Mesodermal cell (in vitro differentiated cells): ENCODE measurements around the gene LINC01488.

ENCODE experiments used
- H3K27ac ChIP-seq: 2 replicates; pipeline ENCODE4 v1.7.0; 2013; ENCODE audit warnings: mild to moderate bottlenecking, low read depth, low read length, moderate library complexity; ENCODE audit not compliant: severe bottlenecking
- H3K36me3 ChIP-seq: 2 replicates; pipeline ENCODE4 v1.7.1; 2013; ENCODE audit warnings: mild to moderate bottlenecking, low read length, moderate library complexity; ENCODE audit not compliant: control insufficient read depth, insufficient read depth
- H3K4me1 ChIP-seq: one replicate; pipeline ENCODE4 v1.7.1; 2013; ENCODE audit warnings: mild to moderate bottlenecking, low read length; ENCODE audit not compliant: insufficient read depth, control insufficient read depth, poor library complexity, severe bottlenecking
- H3K4me3 ChIP-seq: 2 replicates; pipeline ENCODE4 v1.7.0; 2013; ENCODE audit warnings: low read length, control low read depth, mild to moderate bottlenecking; ENCODE audit not compliant: insufficient read depth, poor library complexity, severe bottlenecking; ENCODE audit errors: extremely low read depth
- H3K9me3 ChIP-seq: 2 replicates; pipeline ENCODE4 v1.7.1; 2013; ENCODE audit warnings: mild to moderate bottlenecking, low read length, moderate library complexity; ENCODE audit not compliant: control insufficient read depth
- WGBS, 2 experiments: methylation state at CpG; one replicate each; pipeline ENCODE4 v1.1.5; 2013; ENCODE audit warnings: missing lambda C conversion rate in 2 of 2; ENCODE audit not compliant: insufficient coverage in 2 of 2; 5-methylcytosine and 5-hydroxymethylcytosine counted together

LINC01488 gene

DNA sequence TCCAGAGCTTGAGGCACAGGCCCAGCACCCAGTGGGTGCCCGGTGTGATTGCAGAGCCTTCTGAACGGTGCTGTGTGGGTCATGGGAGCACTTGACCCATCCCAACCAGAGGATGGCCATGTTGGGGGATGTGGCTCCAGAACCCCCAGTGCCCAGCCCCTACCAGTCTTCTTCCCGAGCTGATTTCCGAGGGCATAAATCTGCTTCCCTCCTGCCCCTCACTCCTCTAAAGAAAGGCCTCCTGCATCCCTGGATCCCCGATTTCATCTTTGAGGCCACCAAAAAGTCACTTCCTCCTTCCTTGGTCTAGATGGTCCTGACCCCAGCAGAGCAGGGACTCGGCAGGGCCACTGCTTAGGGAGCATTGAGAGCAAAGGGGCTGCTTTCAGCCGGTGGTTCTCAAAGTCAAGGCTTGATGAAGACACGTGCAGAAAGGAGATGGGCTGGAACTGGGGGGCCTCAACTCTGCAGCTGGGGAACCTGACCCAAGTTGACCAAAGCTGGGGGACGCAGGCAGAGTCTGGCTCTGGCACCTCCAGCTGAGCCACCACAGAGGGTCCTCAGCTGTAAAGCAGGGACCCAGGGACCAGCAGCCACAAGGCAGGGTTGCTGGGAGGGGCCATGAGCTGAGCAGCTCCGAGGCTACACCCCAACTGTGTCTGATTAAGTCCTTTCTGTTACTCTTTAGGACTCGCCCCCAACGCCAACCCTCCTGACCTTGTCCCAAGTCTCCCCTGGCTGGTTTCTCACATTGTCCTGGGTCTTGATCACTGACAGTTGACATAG lies 56.6 kb downstream of the LINC01488 start:
- peaks cover 17% of the 10 kb centered on the region for H3K4me1 ChIP-seq
- H3K9me3 ChIP-seq: no peaks in the 10 kb centered on the region
- 85 to 89% methylated on average over 10 to 11 of the region's 12 CpGs for WGBS, 2 experiments
- no peaks in the 10 kb centered on the region for H3K36me3 ChIP-seq
- H3K27ac ChIP-seq: no peak overlapping the region
- H3K4me3 ChIP-seq: no peak overlapping the region

DNA sequence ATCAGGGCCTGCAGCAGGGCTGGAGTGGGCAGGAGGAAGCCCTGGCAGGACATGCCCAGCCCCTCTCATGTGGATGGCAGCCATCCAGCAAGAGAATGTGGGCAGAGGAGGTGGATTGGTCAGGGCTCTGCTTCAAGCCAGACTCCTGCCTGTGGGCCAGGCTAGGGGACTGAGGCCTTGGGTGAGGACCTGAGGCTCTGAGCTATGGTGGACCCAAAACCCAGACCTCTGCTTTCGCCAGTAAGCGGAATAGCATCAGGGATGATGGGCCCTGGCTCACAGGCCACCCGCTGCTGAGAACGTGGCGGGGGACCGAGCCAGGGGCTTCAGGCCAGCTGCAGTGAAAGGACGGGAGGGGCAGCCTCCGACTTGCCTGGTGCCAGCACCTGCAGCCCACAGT lies 57.4 kb downstream of the LINC01488 start:
- Histone ChIP-seq H3K36me3 (no peaks in the 10 kb centered on the region), H3K4me1 (peaks cover 17% of the 10 kb centered on the region), H3K9me3 (no peaks in the 10 kb centered on the region), H3K27ac (no peak overlapping the region), H3K4me3 (no peak overlapping the region)
- WGBS, 2 experiments: 86 to 87% methylated on average over 3 to 8 of the region's 8 CpGs

DNA sequence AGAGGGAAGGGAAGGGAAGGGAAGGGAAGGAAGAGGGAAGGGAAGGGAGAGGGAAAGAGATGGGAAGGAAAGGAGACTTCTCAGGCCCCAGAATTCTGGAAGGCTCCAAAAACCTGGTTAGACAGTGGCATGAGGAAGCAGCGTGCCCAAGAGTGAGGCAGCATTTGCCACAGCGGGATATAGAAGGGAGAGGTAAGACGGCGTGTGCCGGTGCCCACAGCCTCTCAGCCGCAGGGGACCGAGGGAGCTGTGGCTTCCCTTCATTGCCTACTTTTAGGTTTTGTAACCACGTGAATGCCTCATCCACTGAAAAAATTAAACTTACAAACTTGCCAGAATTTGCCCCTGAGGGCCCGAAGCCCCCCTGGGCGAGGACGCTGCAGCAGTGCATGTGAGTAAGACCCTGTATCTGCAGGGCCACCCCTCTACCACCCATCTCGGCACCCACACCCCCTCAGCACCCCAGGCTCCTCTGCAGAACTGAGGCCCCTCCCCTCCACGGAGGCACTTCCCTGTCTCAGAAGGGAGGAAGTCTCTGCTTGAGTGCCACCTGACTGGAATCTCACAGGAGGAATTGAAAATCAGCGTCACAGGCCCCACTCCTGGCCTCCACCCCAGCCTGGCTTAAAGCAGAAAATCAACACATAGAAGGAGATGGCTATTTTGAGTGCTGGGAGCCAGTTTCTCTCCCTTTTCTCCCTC lies 58.1 kb downstream of the LINC01488 start:
- Histone ChIP-seq H3K36me3 (no peaks in the 10 kb centered on the region), H3K4me1 (peaks cover 17% of the 10 kb centered on the region), H3K9me3 (no peaks in the 10 kb centered on the region), H3K4me3 (no peak overlapping the region), H3K27ac (no peak overlapping the region)
- 84 to 89% methylated on average over 11 to 14 of the region's 14 CpGs for WGBS, 2 experiments

DNA sequence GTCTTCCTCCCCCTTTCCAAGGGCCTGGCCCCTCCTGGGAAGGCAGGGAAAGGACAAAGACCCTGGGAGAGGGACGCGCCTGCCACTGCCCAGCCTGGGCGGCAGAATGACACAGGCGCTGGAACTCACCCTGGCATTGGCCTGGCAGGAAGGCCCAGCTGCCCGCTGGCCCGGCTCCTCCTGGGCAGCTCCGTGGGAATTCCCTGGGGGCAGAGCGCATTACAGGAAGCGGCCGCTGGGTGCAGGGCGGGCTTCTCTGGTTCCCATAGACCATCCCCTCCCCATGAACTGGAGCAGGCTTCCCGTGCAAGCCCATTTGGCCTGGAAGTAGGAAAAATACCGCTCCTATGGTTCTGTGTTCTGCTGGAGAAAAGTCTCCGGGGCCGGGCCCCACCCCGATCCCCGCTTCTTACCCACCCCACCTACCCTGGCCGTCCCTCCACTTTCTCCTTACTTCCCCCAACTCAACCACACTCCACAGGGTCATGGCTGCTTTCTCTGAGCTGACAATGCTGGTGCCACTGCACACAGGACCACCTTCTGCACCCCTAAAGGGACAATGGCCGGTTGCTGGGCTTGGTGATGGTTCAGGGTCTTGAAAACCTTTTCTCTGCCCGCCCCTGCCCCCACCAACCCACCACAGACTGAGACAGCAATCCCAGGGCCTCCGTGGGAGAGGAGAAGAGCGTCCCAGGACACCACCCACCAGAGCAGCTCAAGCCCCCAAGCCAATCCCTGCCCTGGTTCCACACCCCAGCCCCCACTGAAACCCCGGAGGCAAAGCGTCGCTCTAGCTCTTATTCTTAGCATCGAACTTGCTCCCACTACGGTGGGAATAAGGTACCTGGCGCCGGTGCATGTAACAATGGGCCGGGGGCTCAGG lies 58.9 kb downstream of the LINC01488 start:
- 82 to 85% methylated on average over 17 to 25 of the region's 30 CpGs for WGBS, 2 experiments

DNA sequence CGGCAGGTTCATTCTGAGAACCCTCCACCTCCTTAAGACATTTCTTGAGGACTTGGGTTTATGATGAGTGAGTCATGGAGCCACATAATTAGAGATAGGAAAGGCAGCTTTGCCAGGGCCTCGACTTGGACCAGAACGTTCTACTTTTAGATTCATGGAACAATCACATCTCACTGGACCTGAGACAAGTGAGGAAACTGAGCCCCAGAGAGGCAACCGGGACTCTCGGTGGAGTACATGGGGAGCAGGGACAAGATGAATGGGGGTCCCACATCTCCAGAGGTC lies 59.5 kb downstream of the LINC01488 start:
- H3K27ac ChIP-seq: no peak overlapping the region
- WGBS, 2 experiments: 87 to 94% methylated on average over 3 to 5 of the region's 5 CpGs
- peaks cover 17% of the 10 kb centered on the region for H3K4me1 ChIP-seq
- H3K9me3 ChIP-seq: no peaks in the 10 kb centered on the region
- no peak overlapping the region for H3K4me3 ChIP-seq
- no peaks in the 10 kb centered on the region for H3K36me3 ChIP-seq

More for the DNA sequence above, 58.9 kb downstream of the LINC01488 start:
- Histone ChIP-seq H3K36me3 (no peaks in the 10 kb centered on the region), H3K27ac (no peak overlapping the region), H3K4me3 (no peak overlapping the region), H3K4me1 (peaks cover 17% of the 10 kb centered on the region), H3K9me3 (no peaks in the 10 kb centered on the region)

DNA sequence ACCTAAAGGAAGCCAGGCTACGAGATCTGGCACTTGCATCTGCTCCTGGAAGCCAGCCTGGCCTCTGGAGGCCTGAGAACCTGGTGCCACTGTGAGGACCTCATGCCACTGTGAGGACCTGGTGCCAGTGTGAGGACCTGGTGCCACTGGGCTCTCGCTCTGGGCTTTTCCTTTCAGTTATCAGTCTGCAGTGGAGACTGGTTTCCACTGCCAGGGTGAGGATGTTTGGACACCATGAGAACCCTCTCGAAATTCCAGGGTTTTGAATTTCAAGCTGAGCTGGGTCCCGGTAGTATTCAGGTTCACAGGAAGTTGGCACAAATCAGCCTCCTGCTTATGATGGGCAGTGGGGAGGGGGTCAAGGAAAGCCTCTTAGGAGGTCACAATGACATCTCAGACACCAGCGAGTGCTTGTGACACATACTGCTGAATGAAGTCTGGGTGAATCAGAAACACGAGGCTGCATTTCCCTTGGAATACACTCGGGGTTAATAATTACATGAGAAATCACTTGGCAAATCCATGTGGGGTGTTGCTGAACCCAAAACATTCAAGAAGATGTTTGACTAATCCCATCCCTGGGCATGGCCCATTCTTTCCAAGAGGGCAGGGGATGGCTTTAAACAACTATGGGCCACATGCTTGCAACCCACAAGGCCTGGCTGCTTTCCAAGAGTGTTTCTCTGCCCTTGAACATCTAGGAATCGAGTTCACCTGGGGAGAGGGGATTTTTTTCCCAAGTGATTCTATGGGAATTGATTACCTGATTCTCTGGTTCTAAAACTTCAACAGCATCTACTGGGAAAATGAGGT lies 60.2 kb downstream of the LINC01488 start:
- Histone ChIP-seq H3K27ac (no peak overlapping the region), H3K36me3 (no peaks in the 10 kb centered on the region), H3K4me1 (peaks cover 17% of the 10 kb centered on the region), H3K4me3 (no peak overlapping the region), H3K9me3 (no peaks in the 10 kb centered on the region)
- WGBS, 2 experiments: 95 to 98% methylated on average over 7 to 8 of the region's 8 CpGs

DNA sequence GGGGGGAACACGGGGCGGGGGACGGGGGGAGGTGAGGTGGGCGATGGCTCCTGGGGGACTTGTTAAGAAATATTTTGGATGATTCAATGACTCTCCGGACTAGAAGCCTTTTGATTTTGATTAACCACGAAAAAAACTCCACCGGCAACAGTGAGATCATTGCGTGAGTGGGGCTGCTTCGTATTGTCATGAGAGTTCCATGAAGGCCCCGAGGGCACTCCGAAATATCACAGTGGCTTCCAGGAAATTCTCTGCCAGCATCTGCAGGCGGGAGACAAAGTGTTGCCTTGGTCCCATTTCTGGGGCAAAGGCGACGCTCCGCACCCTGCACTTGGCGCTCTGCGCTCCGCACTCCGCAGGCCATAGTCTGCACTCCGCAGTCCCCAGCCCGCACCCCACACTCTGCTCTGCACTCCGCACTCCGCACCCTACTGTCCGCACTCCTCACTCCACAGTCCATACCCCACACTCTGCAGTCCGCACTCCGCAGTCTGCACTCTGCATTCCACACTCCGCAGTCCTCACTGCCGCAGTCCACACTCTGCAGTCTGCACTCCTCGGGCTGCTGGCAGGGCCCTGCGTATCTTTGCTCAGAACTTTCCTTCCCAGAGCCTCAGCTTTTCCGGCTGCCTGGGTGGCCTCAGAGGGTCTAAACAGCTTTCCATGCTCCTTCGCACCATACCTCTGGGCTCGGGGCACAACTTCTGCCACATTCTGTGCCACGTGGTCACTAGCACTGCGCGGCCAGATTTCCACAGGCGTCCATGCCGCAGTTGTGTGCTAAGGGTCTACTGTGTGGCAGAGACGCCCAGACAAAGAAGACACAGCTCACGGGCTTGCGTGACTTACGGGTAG lies 61.1 kb downstream of the LINC01488 start:
- WGBS, 2 experiments: 94 to 96% methylated on average over 24 to 41 of the region's 42 CpGs
- peaks cover 17% of the 10 kb centered on the region for H3K4me1 ChIP-seq
- H3K9me3 ChIP-seq: no peaks in the 10 kb centered on the region
- H3K27ac ChIP-seq: no peak overlapping the region
- H3K4me3 ChIP-seq: no peak overlapping the region
- H3K36me3 ChIP-seq: no peaks in the 10 kb centered on the region
